HG03457 (cell line): Measurements from ENCODE around the gene ZNF436.
"Not testable (repeated sequence)": the region's sequence is repeated elsewhere in the genome, so short reads cannot be mapped to it uniquely, and the experiment has no call there.

Experiments used
- ATAC-seq: cut with Tn5 transposase; IDR thresholded peaks from one replicate; pipeline ENCODE4 v1.9.1; 2021; ENCODE audit warnings: moderate number of reproducible peaks; ENCODE audit not compliant: unreplicated experiment

Gene ZNF436

DNA sequence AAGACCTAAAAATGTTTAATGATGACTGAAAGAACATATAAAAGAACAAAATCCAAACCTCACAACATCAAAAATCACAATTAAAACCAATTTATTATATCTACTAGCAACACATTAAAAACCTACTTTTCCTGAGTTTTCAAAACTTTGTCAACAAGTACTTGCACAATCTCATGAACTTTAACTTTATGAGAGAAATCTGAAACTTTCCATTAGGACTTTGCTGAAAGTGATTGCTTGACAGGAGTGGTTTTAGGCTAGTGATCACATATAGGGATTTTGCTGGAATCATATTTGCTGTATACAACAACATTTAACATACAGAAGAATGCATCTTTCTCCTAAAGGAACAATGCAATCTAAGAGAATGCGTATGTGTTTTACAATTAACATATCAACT is 38.8 kb downstream of the ZNF436 start:
- ATAC-seq: no peak

DNA sequence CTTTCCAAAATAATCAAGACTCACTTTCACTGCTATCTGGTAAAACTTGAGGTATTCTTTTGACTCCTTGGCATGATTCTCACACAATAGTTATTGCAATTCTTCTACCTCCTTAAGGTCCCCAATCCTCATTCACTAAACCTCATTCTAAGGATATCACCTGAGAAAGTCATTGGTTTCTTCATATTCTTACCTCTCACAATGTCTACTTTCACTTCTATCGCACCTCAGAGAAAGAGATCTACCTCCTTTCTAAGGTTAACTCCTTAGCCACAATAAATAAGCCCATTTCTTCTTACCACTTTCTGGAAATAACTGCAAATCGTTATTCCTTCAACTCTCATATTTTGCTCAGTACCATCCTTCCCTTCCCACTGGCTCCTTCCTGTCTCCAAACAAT is 44.2 kb downstream of the ZNF436 start:
- ATAC-seq: no peak

DNA sequence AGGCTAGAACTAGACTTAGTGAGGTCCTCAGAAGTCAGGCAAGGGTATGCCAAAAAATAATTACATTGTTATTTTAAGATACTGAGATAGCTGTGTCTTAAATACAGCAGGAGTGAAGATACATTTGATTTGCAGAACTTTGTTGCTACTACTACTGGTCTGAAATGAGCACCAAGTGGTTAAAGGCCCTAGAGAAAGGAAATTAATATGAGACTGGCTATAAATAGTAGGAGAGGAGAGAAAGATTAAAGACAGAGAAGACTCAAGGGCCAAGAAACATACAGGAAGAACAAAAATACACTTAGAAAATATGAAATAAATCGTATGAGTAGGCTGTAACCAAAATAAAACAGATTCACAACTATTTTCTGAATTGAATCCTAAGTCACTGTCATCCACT is 46.9 kb downstream of the ZNF436 start:
- no peak for ATAC-seq

DNA sequence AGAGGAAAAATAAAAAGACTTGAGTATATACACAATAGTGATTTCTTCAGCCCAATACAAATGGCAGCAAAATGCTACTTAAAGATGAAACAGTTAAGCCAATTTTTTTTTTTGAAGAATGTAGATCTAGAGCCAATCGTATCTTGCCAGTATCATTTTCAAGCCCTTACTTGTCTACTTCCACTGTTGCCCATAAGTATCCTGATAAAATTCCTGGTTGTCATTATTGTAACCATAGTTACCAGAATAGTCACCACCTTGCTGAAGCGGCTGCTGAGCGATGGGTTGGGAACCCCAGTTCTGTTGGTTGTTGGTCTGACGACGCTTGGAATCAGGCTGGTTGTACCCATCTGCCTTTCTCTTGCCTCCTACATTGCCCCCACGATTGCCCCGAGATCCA is 59.4 kb downstream of the ZNF436 start:
- not testable (repeated sequence) for ATAC-seq
